K562 (cell line): ENCODE results near the gene MAP2K6. TPM values are rescaled to one million over a fixed set of nuclear protein-coding genes. Genes with fewer than 3 reads are reported as not detected.

Experiments used
- ATAC-seq: fragments of 200-7000 bp; cut with Tn5 transposase; 3 replicates; pipeline ENCODE4 v1.9.1; 2020; ENCODE audit warnings: moderate library complexity
- BruUV-seq: library from RNA; stranded (reverse); fragments of 400-500 nt; replicated peaks from 2 replicates; lab custom pipeline; 2021; lab: Mats Ljungman, UMichigan
- CTCF ChIA-PET: fragments of 300-600 bp; formaldehyde crosslinking; extraction: SDS; loops from one replicate; lab custom pipeline; 2021; ENCODE audit warnings: low intra/inter-chr PET ratio; lab: Yijun Ruan, JAX
- POLR2A ChIA-PET: fragments of 300-600, 350-650 bp; sonication (Branson Sonifier 250); formaldehyde crosslinking; extraction: SDS; loops from one replicate; lab custom pipeline; 2021; ENCODE audit warnings: antibody characterized with exemption, inconsistent platforms; lab: Yijun Ruan, JAX
- DNase-seq, 4 experiments: peaks; one replicate each; pipeline versions ENCODE4 v3.0.0 to v3.0.0-alpha.2; 2011 to 2018; ENCODE audit warnings: low spot score in 3 of 4, mixed read lengths in 3 of 4; ENCODE audit errors: extremely low read depth in 1 of 4
- FAIRE-seq: peaks from 2 replicates; lab custom pipeline; 2011; peaks lifted over from hg19 to GRCh38; lab: Jason Lieb, UNC
- H2AFZ ChIP-seq: 2 replicates; pipeline ENCODE4 v1.6.0; 2011; ENCODE audit warnings: low read depth, low read length, control low read depth, inconsistent platforms
- H3K27ac ChIP-seq: fragments of 200-600 bp; 3 replicates; pipeline ENCODE4 v1.8.0; 2011; ENCODE audit warnings: low read depth, mild to moderate bottlenecking, control low read depth, inconsistent platforms, low read length, moderate library complexity, mixed read lengths; ENCODE audit errors: extremely low read depth
- H3K27me3 ChIP-seq, 2 experiments: fragments of 300-600 bp in 1 of 2; 2 replicates in 1 of 2; 3 replicates in 1 of 2; pipeline versions ENCODE4 v1.6.0 to v1.8.0; 2011; ENCODE audit warnings: inconsistent platforms in 2 of 2, low read length in 2 of 2, mild to moderate bottlenecking in 1 of 2, mixed read lengths in 1 of 2, moderate library complexity in 1 of 2; ENCODE audit not compliant: control insufficient read depth in 2 of 2, insufficient read depth in 2 of 2
- H3K36me3 ChIP-seq: fragments of 300-600 bp; 3 replicates; pipeline ENCODE4 v1.8.0; 2011; ENCODE audit warnings: mild to moderate bottlenecking, low read length, inconsistent platforms; ENCODE audit not compliant: control insufficient read depth, insufficient read depth
- H3K4me1 ChIP-seq, 2 experiments: fragments of 200-600 bp in 1 of 2; replicated peaks in 1 of 2; 2 replicates in 1 of 2; 3 replicates in 1 of 2; pipeline versions ENCODE4 v1.5.1 to v1.8.0; 2011; ENCODE audit warnings: inconsistent platforms in 2 of 2, low read length in 2 of 2, mild to moderate bottlenecking in 1 of 2, mixed read lengths in 1 of 2, moderate library complexity in 1 of 2; ENCODE audit not compliant: control insufficient read depth in 2 of 2, insufficient read depth in 2 of 2
- H3K4me2 ChIP-seq: 2 replicates; pipeline ENCODE4 v1.6.1; 2011; ENCODE audit warnings: low read length, control low read depth, inconsistent platforms, mixed read lengths; ENCODE audit not compliant: insufficient read depth
- H3K4me3 ChIP-seq: fragments of 200-600 bp; sonication (generic), shearing (Covaris generic); 2 replicates; pipeline ENCODE4 v1.5.1; 2016; ENCODE audit warnings: control low read depth, inconsistent platforms
- H3K79me2 ChIP-seq: fragments of 200-600 bp; 3 replicates; pipeline ENCODE4 v1.8.0; 2011; ENCODE audit warnings: low read length, inconsistent platforms; ENCODE audit not compliant: control insufficient read depth, insufficient read depth
- H3K9ac ChIP-seq, 2 experiments: 2 replicates each; pipeline versions ENCODE4 v1.6.0 to v1.6.1; 2011; ENCODE audit warnings: low read depth in 2 of 2, low read length in 2 of 2, control low read depth in 1 of 2, inconsistent platforms in 1 of 2, mild to moderate bottlenecking in 1 of 2, mixed read lengths in 1 of 2; ENCODE audit not compliant: insufficient read depth in 1 of 2
- H3K9me1 ChIP-seq: one replicate; pipeline ENCODE4 v1.6.0; 2011; ENCODE audit warnings: inconsistent platforms, mild to moderate bottlenecking, low read length, moderate library complexity; ENCODE audit not compliant: control insufficient read depth, insufficient read depth
- H3K9me3 ChIP-seq: replicated peaks from 2 replicates; pipeline ENCODE4 v1.5.1; 2011; ENCODE audit warnings: low read depth, low read length, inconsistent platforms; ENCODE audit not compliant: control insufficient read depth, insufficient read depth
- H4K20me1 ChIP-seq: replicated peaks from 2 replicates; pipeline ENCODE4 v1.6.1; 2011; ENCODE audit warnings: low read length, inconsistent platforms, mixed read lengths; ENCODE audit not compliant: control insufficient read depth, insufficient read depth
- FOXM1 ChIP-seq, 2 experiments: fragments of 450-650 bp in 1 of 2; sonication (generic) in 1 of 2; formaldehyde crosslinking in 1 of 2; IDR thresholded peaks; 2 replicates each; pipeline versions ENCODE4 v1.6.1 to v1.9.0; 2017 to 2022; ENCODE audit warnings: low read depth in 2 of 2, mild to moderate bottlenecking in 2 of 2, missing genetic modification reagents in 1 of 2, moderate library complexity in 1 of 2
- MAFK ChIP-seq: IDR thresholded peaks from 2 replicates; pipeline ENCODE4 v1.6.1; 2011; ENCODE audit warnings: low read length, improper control_type of control experiment
- PML ChIP-seq: IDR thresholded peaks from 2 replicates; pipeline ENCODE4 v1.6.1; 2012; ENCODE audit warnings: low read length, inconsistent platforms
- ZNF316 ChIP-seq: fragments of 450-650 bp; IDR thresholded peaks from 2 replicates; pipeline ENCODE4 v1.6.1; 2016
- ZNF79 ChIP-seq: fragments of 250-450 bp; sonication (Bioruptor Pico); IDR thresholded peaks from 2 replicates; pipeline ENCODE4 v1.4.0; 2020; ENCODE audit warnings: low read depth, mild to moderate bottlenecking, moderate library complexity
- WGBS: fragments of 100-300 bp; shearing (Covaris generic); methylation state at CpG from one replicate; pipeline ENCODE4 v1.1.6; 2016; ENCODE audit warnings: low coverage, mixed read lengths; ENCODE audit not compliant: insufficient coverage; ENCODE audit errors: missing lambda C conversion rate; 5-methylcytosine and 5-hydroxymethylcytosine counted together
- in situ Hi-C: fragments of 300-500 bp; cut with MboI; formaldehyde crosslinking; loops from 4 replicates; pipeline ENCODE4 v1.15.0; 2018; ENCODE audit warnings: inconsistent platforms, mixed read lengths
- intact Hi-C: fragments of 100-400 bp; cut with micrococcal nuclease; formaldehyde crosslinking; loops from 2 replicates; pipeline ENCODE4 v1.14.2; 2022
- polyA plus RNA-seq, 8 experiments: library from polyadenylated mRNA; depleted of rRNA in 4 of 8; stranded (reverse) in 5 of 8; unstranded in 3 of 8; fragments of >200 nt; fragmentation: Nextera tagmentation in 2 of 8; fragmentation: Illumina TruSeq in 1 of 8; extraction: Ambion mirVana in 2 of 8; extraction: Trizol in 1 of 8; gene quantifications; 2 replicates each; pipeline versions ENCODE4 v1.2.1 to v1.2.3, GENCODE V29; 2011 to 2014; ENCODE audit warnings: inconsistent platforms in 1 of 8, missing spikeins in 1 of 8
- total RNA-seq, 7 experiments: library from RNA; depleted of rRNA in 6 of 7; stranded (reverse); fragments of >200 nt in 6 of 7; fragmentation: Illumina TruSeq in 2 of 7; extraction: Trizol in 2 of 7; gene quantifications; 2 replicates each; pipeline versions ENCODE4 v1.2.1 to v1.2.3, GENCODE V29; 2011 to 2021; ENCODE audit warnings: low replicate concordance in 1 of 7

MAP2K6 gene
- total and polyA plus RNA-seq, 9 of the 15 experiments (the other 6 are each of a cell fraction or from before 2014, with no cell fraction given) = 0.07 to 0.13 TPM; not detected in 7

GRCh38 chr17:69555056-69555455 is 140.6 kb downstream of the MAP2K6 start:
- TF ChIP-seq PML = no peak
- TF ChIP-seq FOXM1 (IDR thresholded peaks at IDR 0.05; ENCODE audit: low read depth) = no peak
- TF ChIP-seq FOXM1 (CRISPR knock-in tag; IDR thresholded peaks at IDR 0.05; ENCODE audit: low read depth) = no peak
- FAIRE-seq = no peak
- Histone ChIP-seq H4K20me1 (no peaks in the 10 kb centered on the region), H3K27me3 (no peaks in the 10 kb centered on the region), H3K4me3 (no peak overlapping the region), H3K9ac (no peak overlapping the region), H3K27ac (no peak overlapping the region), H3K36me3 (no peaks in the 10 kb centered on the region), H3K4me2 (no peak overlapping the region), H3K79me2 (no peaks in the 10 kb centered on the region), H3K4me1 (no peaks in the 10 kb centered on the region), H3K9me3 (no peaks in the 10 kb centered on the region), H2AFZ (no peak overlapping the region), H3K9me1 (no peaks in the 10 kb centered on the region)
- ChIA-PET POLR2A (no interaction called here), CTCF (no interaction called here)
- WGBS = 0% methylated on average over 2 of the region's 2 CpGs
- ATAC-seq = no peak
- DNase-seq = no peak
- intact Hi-C loops = no loop called here
- BruUV-seq = no TSS peak
- in situ Hi-C loops = no loop called here

- BruUV-seq = no TSS peak
- Histone ChIP-seq H3K4me3 (no peak overlapping the region), H3K9me3 (no peaks in the 10 kb centered on the region), H4K20me1 (no peaks in the 10 kb centered on the region), H3K27ac (no peak overlapping the region), H2AFZ (no peak overlapping the region), H3K4me2 (no peak overlapping the region), H3K9ac (no peak overlapping the region), H3K27me3 (no peaks in the 10 kb centered on the region), H3K79me2 (no peaks in the 10 kb centered on the region), H3K4me1 (no peaks in the 10 kb centered on the region), H3K36me3 (no peaks in the 10 kb centered on the region), H3K9me1 (no peaks in the 10 kb centered on the region)
- POLR2A ChIA-PET = no interaction called here
- in situ Hi-C loops = no loop called here
- FAIRE-seq = no peak
- no peak for DNase-seq
- no peak for TF ChIP-seq ZNF79 (CRISPR knock-in tag)
- TF ChIP-seq MAFK = peak; percentile 15; the same call in 1 of the 2 replicates
- peak; percentile 32; the same call in 1 of the 2 replicates for TF ChIP-seq ZNF316
- ATAC-seq = no peak
- intact Hi-C loops = no loop called here
- WGBS = 0% methylated on average over 1 of the region's 3 CpGs
- CTCF ChIA-PET = no interaction called here
Observed at GRCh38 chr17:69557339-69557738, 142.8 kb downstream of the MAP2K6 start.
